GM18870 (cell line): ENCODE measurements around the gene MCUB.

Source experiments
- ATAC-seq: cut with Tn5 transposase; IDR thresholded peaks from one replicate; pipeline ENCODE4 v1.9.1; 2021; ENCODE audit warnings: moderate library complexity; ENCODE audit not compliant: unreplicated experiment

MCUB gene

DNA sequence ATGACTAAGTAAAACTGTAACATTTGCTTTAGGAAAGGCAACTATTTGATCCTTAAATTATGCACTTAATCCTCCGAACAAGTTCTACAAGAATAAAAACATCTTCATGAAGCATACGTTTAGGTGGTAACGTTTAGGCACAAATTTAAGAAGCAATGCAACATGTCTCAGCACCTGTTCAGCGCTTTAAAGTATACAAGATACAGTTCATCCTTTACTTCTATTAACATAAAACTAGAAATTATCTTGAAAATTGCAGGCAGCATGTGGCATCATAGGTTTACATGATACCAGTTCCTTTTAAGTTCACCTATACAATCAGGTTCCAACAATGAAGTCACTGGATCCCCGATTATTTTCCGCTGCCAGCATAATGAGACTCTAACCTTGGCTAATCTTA lies 168.3 kb downstream of the MCUB start:
- no peak for ATAC-seq

DNA sequence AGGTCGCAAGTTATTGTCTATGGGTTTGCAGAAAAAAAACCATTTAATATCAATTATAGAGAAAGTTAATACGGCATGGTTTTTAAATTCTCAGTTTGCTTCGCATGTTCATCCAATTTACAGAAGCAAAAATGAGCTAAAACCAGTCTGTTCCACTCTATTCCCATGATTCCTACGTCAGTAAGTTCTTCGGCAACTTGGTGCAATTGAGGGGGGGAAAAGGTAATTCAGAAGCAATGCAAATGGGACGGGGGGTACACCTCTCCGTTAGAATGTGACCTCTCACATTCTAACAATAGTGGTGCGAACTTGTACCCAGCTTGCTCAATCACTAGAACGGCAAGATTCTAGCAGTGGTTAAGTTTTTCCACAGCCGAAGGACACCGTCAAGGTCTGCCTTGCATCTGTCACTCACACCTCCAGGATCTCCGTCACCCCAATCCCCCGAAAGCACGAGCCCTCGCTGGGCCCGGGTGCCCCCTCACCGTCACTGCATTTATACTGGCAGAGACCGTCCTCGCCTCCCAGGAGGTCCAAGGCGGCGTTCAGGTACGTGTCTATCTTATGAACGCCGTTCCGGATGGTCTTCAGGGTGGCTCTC lies 169.2 kb downstream of the MCUB start:
- ATAC-seq: no peak

- peak; percentile 60 for ATAC-seq
These were observed 169.9 kb downstream of the MCUB start, which contains the start of gene PLA2G12A for GRCh38 chr4:109729718-109730618. Gene PLA2G12A (minus strand): TSS chr4:109730070. CDS start chr4:109729809, 261 bp downstream.

DNA sequence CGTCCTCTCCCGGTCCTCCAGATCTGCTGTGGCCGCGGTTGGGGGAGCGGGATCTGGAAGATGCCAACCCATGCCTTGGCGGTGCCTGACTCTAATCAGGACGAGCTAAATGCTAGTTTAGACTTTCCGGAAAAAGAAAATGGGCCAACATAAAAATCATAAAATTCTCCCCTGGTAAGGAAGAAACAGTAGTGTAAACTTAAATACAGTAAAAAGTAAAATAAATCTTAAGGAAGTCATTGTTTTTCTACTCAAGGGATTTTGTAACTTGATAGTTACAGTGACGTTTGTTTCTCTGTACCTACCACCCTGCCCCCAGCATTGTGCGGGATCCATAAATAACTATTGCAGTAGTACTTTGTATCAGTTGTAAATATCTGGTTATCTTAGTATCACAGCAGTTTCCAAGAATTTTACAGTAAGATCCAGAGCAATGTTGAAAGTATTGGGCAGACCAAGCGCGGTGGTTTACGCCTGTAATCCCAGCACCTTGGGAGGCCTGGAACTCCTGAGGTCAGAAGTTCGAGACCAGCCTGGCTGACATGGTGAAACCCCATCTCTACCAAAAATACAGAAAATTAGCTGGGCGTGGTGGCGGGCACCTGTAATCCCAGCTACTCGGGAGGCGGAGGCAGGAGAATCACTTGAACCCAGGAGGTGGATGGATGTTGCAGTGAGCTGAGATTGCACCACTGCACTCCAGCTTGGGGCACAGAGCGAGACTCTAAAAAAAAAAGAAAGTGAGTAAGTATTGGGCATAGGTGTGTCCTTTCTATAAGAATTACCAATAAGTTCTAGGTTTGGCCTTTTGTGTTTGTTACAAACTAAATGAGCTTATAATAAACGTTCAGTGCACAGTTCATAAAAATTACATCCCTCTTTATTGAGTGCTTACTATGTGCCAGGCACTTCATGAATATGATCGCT lies 170.8 kb downstream of the MCUB start:
- ATAC-seq: no peak

DNA sequence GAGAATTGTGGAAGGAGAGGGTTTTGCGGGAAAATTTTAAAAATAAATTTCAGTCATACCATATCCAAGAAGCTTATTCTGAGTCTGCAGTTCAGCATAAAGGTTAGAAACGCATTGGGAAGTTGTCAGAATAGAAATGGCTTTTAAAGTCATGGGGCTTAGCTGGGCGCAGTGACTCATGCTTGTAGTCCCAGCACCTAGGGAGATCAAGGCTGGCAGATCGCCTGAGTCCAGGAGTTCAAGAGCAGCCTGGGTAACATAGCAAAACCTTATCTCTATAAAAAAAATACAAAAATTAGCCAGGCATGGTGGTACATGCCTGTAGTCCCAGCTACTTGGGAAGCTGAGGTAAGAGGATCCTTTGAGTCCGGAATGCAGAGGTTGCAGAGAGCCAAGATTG lies 173.7 kb downstream of the MCUB start:
- ATAC-seq: no peak

DNA sequence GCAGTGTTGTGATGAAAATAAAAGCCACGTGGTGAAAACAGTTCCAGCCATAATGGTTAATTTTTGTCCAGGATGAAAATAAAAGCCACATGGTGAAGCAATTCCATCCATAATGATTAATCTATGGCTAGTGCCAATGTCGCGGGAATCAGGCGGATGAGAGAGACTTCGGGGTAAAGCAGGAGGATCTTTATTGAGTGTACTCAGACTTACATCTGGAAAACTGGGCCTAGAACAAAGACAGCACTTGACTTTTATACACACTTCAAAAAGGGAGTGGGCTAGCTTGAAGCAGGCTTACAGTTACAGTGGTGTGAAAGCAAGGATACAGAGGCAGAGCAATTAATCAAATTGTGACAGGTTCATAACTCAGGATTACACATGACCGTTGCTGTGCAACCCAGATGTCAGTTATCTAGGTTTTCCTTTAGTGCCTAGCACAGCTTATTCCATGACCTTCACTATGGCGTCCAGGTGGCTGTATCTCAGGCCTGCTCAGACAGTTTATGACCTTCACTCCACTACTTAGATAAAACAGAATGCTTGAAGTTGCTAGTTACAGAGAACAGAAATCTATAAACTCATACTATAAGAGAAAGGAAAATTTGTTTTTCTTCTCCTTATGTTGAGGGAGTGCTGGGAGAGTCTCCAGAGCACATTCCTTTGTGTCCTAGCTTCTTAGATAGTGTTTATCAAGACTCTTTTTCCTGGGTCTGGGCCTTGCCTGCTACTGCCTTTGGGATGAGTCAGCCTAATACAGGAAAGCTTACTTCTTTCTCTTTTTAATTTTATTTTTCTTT lies 175.7 kb downstream of the MCUB start:
- no peak for ATAC-seq
